HEK293 (cell line): Measurements from ENCODE around the gene ADCY4.

Experiments used
- CTCF ChIA-PET: fragments of 350-600 bp; formaldehyde crosslinking; extraction: SDS; loops from one replicate; lab custom pipeline; 2021; ENCODE audit warnings: antibody characterized with exemption; lab: Yijun Ruan, JAX
- POLR2A ChIA-PET: fragments of 300-600 bp; formaldehyde crosslinking; extraction: SDS; loops from one replicate; lab custom pipeline; 2020; ENCODE audit warnings: antibody characterized with exemption, inconsistent platforms; lab: Yijun Ruan, JAX
- H3K27ac ChIP-seq: fragments of 200-500 bp; sonication (Bioruptor generic); 2 replicates; pipeline ENCODE4 v1.5.1; 2014; ENCODE audit warnings: low read depth, low read length, control low read depth, inconsistent platforms; ENCODE audit errors: extremely low read depth
- H3K36me3 ChIP-seq, 2 experiments: fragments of 200-500 bp in 1 of 2; sonication (Bioruptor generic) in 1 of 2; 1 replicate in 1 of 2; 2 replicates in 1 of 2; pipeline ENCODE4 v1.5.1; 2014 to 2017; ENCODE audit warnings: inconsistent platforms in 2 of 2, low read length in 2 of 2; ENCODE audit not compliant: control insufficient read depth in 2 of 2, insufficient read depth in 1 of 2
- H3K4me1 ChIP-seq: fragments of 200-500 bp; sonication (Bioruptor generic); 2 replicates; pipeline ENCODE4 v1.5.1; 2014; ENCODE audit warnings: mild to moderate bottlenecking, low read length, inconsistent platforms; ENCODE audit not compliant: control insufficient read depth, insufficient read depth
- H3K4me3 ChIP-seq: 2 replicates; pipeline ENCODE4 v1.5.1; 2011; ENCODE audit warnings: low read depth, mild to moderate bottlenecking, control low read depth, low read length, moderate library complexity
- H3K9me3 ChIP-seq: fragments of 200-500 bp; sonication (Bioruptor generic); 2 replicates; pipeline ENCODE4 v1.5.1; 2014; ENCODE audit warnings: low read depth, low read length, inconsistent platforms; ENCODE audit not compliant: control insufficient read depth, insufficient read depth
- GLIS1 ChIP-seq: fragments of 450-650 bp; formaldehyde crosslinking; IDR thresholded peaks from 2 replicates; pipeline ENCODE4 v1.5.1; 2016; ENCODE audit warnings: missing biosample characterization, missing genetic modification characterization
- GLIS2 ChIP-seq: fragments of 450-650 bp; formaldehyde crosslinking; IDR thresholded peaks from 2 replicates; pipeline ENCODE4 v1.5.1; 2016; ENCODE audit warnings: missing biosample characterization, missing genetic modification characterization
- HOXC10 ChIP-seq: sonication (generic); formaldehyde crosslinking; IDR thresholded peaks from 2 replicates; pipeline ENCODE4 v1.8.1; 2023; ENCODE audit warnings: mild to moderate bottlenecking, missing genetic modification reagents
- KLF1 ChIP-seq: fragments of 450-650 bp; formaldehyde crosslinking; IDR thresholded peaks from 2 replicates; pipeline ENCODE4 v1.5.1; 2016; ENCODE audit warnings: missing biosample characterization, missing genetic modification characterization
- KLF16 ChIP-seq: fragments of 450-650 bp; formaldehyde crosslinking; IDR thresholded peaks from 2 replicates; pipeline ENCODE4 v1.5.1; 2017; ENCODE audit warnings: missing biosample characterization, missing genetic modification characterization
- OVOL3 ChIP-seq: fragments of 450-650 bp; formaldehyde crosslinking; IDR thresholded peaks from 2 replicates; pipeline ENCODE4 v1.5.1; 2016; ENCODE audit warnings: missing biosample characterization, missing genetic modification characterization
- YY2 ChIP-seq: fragments of 450-650 bp; formaldehyde crosslinking; IDR thresholded peaks from 2 replicates; pipeline ENCODE4 v1.5.1; 2016; ENCODE audit warnings: missing biosample characterization, missing genetic modification characterization
- ZBTB17 ChIP-seq: fragments of 450-650 bp; formaldehyde crosslinking; IDR thresholded peaks from 2 replicates; pipeline ENCODE4 v1.5.1; 2016; ENCODE audit warnings: missing biosample characterization, missing genetic modification characterization
- ZFP3 ChIP-seq: fragments of 450-650 bp; formaldehyde crosslinking; IDR thresholded peaks from 2 replicates; pipeline ENCODE4 v1.5.1; 2016; ENCODE audit warnings: low read depth, missing biosample characterization, missing genetic modification characterization
- ZNF132 ChIP-seq: fragments of 450-650 bp; formaldehyde crosslinking; IDR thresholded peaks from 2 replicates; pipeline ENCODE4 v1.5.1; 2017; ENCODE audit warnings: missing biosample characterization, missing genetic modification characterization, borderline replicate concordance
- ZNF133 ChIP-seq: fragments of 450-650 bp; formaldehyde crosslinking; IDR thresholded peaks from 2 replicates; pipeline ENCODE4 v1.5.1; 2016; ENCODE audit warnings: missing biosample characterization, missing genetic modification characterization
- ZNF341 ChIP-seq: fragments of 450-650 bp; formaldehyde crosslinking; IDR thresholded peaks from 2 replicates; pipeline ENCODE4; 2016; ENCODE audit warnings: low read depth, missing biosample characterization, missing genetic modification characterization
- ZNF354C ChIP-seq: fragments of 450-650 bp; formaldehyde crosslinking; IDR thresholded peaks from 2 replicates; pipeline ENCODE4 v1.5.1; 2016; ENCODE audit warnings: missing biosample characterization, missing genetic modification characterization, low read depth, borderline replicate concordance
- ZNF391 ChIP-seq: fragments of 450-650 bp; formaldehyde crosslinking; IDR thresholded peaks from 2 replicates; pipeline ENCODE4 v1.5.1; 2016; ENCODE audit warnings: low read depth, missing biosample characterization, missing genetic modification characterization, borderline replicate concordance
- ZNF426 ChIP-seq: fragments of 450-650 bp; formaldehyde crosslinking; IDR thresholded peaks from 2 replicates; pipeline ENCODE4 v1.5.1; 2017; ENCODE audit warnings: missing biosample characterization, missing genetic modification characterization, mild to moderate bottlenecking, inconsistent platforms, moderate library complexity
- ZNF521 ChIP-seq: fragments of 450-650 bp; formaldehyde crosslinking; IDR thresholded peaks from 2 replicates; pipeline ENCODE4 v1.5.1; 2017; ENCODE audit warnings: missing biosample characterization, mild to moderate bottlenecking, missing genetic modification characterization
- ZNF660 ChIP-seq: fragments of 450-650 bp; IDR thresholded peaks from 2 replicates; pipeline ENCODE4 v1.5.1; 2018; ENCODE audit warnings: missing biosample characterization, mild to moderate bottlenecking, missing genetic modification characterization
- ZNF692 ChIP-seq: fragments of 450-650 bp; formaldehyde crosslinking; IDR thresholded peaks from 2 replicates; pipeline ENCODE4 v1.5.1; 2016; ENCODE audit warnings: missing biosample characterization, missing genetic modification characterization
- ZNF843 ChIP-seq: fragments of 450-650 bp; formaldehyde crosslinking; IDR thresholded peaks from 2 replicates; pipeline ENCODE4 v1.5.1; 2016; ENCODE audit warnings: missing biosample characterization, missing genetic modification characterization
- TF ChIP-seq, protein P1 (sequence below): fragments of 450-650 bp; formaldehyde crosslinking; IDR thresholded peaks from 2 replicates; pipeline ENCODE4 v1.5.1; 2017; ENCODE audit warnings: missing biosample characterization, missing genetic modification characterization

The ADCY4 gene

GRCh38 chr14:24369463-24369862 lies 34.6 kb upstream of the ADCY4 start:
- Histone ChIP-seq H3K27ac (no peak overlapping the region), H3K36me3 (peaks cover 0 to 46% of the 10 kb centered on the region in 2 experiments; a peak in 2 of 3 replicates)
- POLR2A ChIA-PET: no interaction called here
- TF ChIP-seq GLIS2: 0 out of 2 replicates have a peak, but pooled peaks have one; percentile 10
- TF ChIP-seq ZNF843 (tag by site-specific recombination): no peak
- TF ChIP-seq OVOL3 (tag by site-specific recombination): no peak
- TF ChIP-seq ZNF391 (tag by site-specific recombination): no peak
- TF ChIP-seq, protein P1, sequence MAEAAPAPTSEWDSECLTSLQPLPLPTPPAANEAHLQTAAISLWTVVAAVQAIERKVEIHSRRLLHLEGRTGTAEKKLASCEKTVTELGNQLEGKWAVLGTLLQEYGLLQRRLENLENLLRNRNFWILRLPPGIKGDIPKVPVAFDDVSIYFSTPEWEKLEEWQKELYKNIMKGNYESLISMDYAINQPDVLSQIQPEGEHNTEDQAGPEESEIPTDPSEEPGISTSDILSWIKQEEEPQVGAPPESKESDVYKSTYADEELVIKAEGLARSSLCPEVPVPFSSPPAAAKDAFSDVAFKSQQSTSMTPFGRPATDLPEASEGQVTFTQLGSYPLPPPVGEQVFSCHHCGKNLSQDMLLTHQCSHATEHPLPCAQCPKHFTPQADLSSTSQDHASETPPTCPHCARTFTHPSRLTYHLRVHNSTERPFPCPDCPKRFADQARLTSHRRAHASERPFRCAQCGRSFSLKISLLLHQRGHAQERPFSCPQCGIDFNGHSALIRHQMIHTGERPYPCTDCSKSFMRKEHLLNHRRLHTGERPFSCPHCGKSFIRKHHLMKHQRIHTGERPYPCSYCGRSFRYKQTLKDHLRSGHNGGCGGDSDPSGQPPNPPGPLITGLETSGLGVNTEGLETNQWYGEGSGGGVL (tag by site-specific recombination): no peak
- no peak for TF ChIP-seq ZNF354C (tag by site-specific recombination)
- TF ChIP-seq ZNF426 (tag by site-specific recombination): no peak
- TF ChIP-seq, all 188 proteins: peak for 1
- Histone ChIP-seq H3K9me3 (no peaks in the 10 kb centered on the region), H3K4me1 (peaks cover 22% of the 10 kb centered on the region), H3K4me3 (no peak overlapping the region)
- CTCF ChIA-PET: no interaction called here

DNA sequence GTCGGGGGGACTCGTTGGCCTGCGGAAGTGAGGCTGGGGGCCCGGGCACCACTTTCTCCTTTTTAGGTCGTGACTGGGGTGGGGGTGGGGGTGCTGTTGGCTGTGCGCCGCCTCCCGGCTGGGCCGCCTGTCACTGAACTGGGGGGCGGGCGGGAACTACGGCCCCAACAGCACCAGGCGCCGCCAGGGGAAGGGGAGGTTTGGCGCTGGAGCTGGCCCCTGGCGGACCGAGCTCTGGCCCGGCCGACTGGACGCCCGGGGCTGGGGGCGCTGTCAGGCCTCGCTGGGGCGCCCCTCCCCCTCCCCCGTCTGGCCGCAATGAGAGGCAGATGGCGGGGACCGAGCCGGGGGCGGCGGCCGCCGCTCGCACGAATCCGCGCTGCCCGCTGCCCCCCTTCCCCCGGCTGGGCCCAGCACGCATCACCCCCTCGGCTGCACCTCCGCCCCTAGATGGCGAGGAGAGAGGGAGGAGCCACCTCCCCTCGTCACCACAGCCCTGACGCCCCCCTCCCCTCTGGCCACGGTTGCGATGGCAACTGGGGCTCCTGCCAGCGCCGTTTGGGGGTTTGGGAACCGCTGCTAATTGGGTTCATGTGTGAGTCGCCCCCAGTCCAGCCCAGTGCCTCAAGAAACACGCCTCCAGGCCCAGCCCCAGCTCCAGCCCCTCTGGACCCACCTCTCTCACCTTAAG lies 33.8 kb upstream of the ADCY4 start:
- CTCF ChIA-PET: interaction anchor here (1.0 kb wide), 1 partner anchor 35 kb away, joined by 3 read pairs; no protein-coding TSS in a partner anchor
- peak overlapping the region; percentile 97; the same call in 1 of the 2 replicates for H3K27ac ChIP-seq
- POLR2A ChIA-PET: no interaction called here
- peak overlapping the region; percentile 32 for H3K4me3 ChIP-seq
- TF ChIP-seq ZNF692 (tag by site-specific recombination) (peak; percentile 68; the same call in 1 of the 2 replicates), ZFP3 (tag by site-specific recombination) (no peak), KLF16 (tag by site-specific recombination) (0 out of 2 replicates have a peak, but pooled peaks have one; percentile 17), ZBTB17 (tag by site-specific recombination) (no peak), GLIS2 (peak; percentile 29; the same call in 1 of the 2 replicates), KLF1 (tag by site-specific recombination) (0 out of 2 replicates have a peak, but pooled peaks have one; percentile 34), ZNF133 (no peak), GLIS1 (no peak; the same call in 1 of the 2 replicates), HOXC10 (CRISPR knock-in tag) (no peak), ZNF521 (tag by site-specific recombination) (no peak), YY2 (tag by site-specific recombination) (0 out of 2 replicates have a peak, but pooled peaks have one; percentile 30), ZNF341 (tag by site-specific recombination) (peak; percentile 45; the same call in 1 of the 2 replicates), ZNF132 (tag by site-specific recombination) (no peak), ZNF660 (tag by site-specific recombination) (no peak)
- TF ChIP-seq, protein P1 (tag by site-specific recombination): peak; percentile 56
- H3K4me1 ChIP-seq: peaks cover 22% of the 10 kb centered on the region
- H3K36me3 ChIP-seq: peaks cover 0 to 39% of the 10 kb centered on the region in 2 experiments; a peak in 2 of 3 replicates
- no peaks in the 10 kb centered on the region for H3K9me3 ChIP-seq
